Psoas muscle (tissue), 8 donors: ENCODE results near the gene CDK15. TPM values are rescaled to one million over a fixed set of nuclear protein-coding genes. Genes with fewer than 3 reads are reported as not detected.

ENCODE experiments used
- ATAC-seq, 4 donors: fragments of 200-7000 bp; cut with Tn5 transposase; one replicate each; pipeline ENCODE4 v1.9.1; 2020; ENCODE audit warnings: moderate library complexity in 3 of 4, mild to moderate bottlenecking in 2 of 4
- DNase-seq, 2 donors: peaks; one replicate each; pipeline ENCODE4 v3.0.0-alpha.2; 2020
- H3K27ac ChIP-seq: fragments of 200-600 bp; one replicate; pipeline ENCODE4 v1.8.0; 2022
- H3K27me3 ChIP-seq, 3 donors: fragments of 200-600 bp in 1 of 3; one replicate each; pipeline versions ENCODE4 v1.6.1 to v1.8.0; 2013 to 2022; ENCODE audit warnings: low read length in 2 of 3, mild to moderate bottlenecking in 2 of 3, moderate library complexity in 1 of 3; ENCODE audit not compliant: insufficient read depth in 3 of 3
- H3K36me3 ChIP-seq, 2 donors: fragments of 200-600 bp in 1 of 2; one replicate each; pipeline versions ENCODE4 v1.6.1 to v1.8.0; 2013 to 2022; ENCODE audit warnings: low read depth in 1 of 2, mild to moderate bottlenecking in 1 of 2, moderate library complexity in 1 of 2; ENCODE audit not compliant: insufficient read depth in 1 of 2
- H3K4me1 ChIP-seq: fragments of 200-600 bp; one replicate; pipeline ENCODE4 v1.8.0; 2022
- H3K4me3 ChIP-seq: fragments of 200-600 bp; one replicate; pipeline ENCODE4 v1.8.0; 2022; ENCODE audit warnings: mild to moderate bottlenecking
- H3K9me3 ChIP-seq: fragments of 200-600 bp; one replicate; pipeline ENCODE4 v1.8.0; 2022
- CTCF ChIP-seq: fragments of 200-600 bp; IDR thresholded peaks from one replicate; pipeline ENCODE4 v1.8.0; 2022; ENCODE audit warnings: antibody characterized with exemption
- WGBS, 3 donors: extraction: QIAGEN DNeasy Blood & Tissue Kit; methylation state at CpG; one replicate each; pipeline versions ENCODE4 v1.1.6 to v1.1.7; 2013; 5-methylcytosine and 5-hydroxymethylcytosine counted together
- intact Hi-C, 2 donors: fragments of 100-400 bp; cut with DNase I; formaldehyde crosslinking; loops; one replicate each; pipeline versions ENCODE4 v1.11.0 to v1.14.2; 2022
- polyA plus RNA-seq, 3 donors: library from polyadenylated mRNA; stranded (reverse); fragments of 200-250 nt; gene quantifications; one replicate each; pipeline ENCODE4 v1.2.3, GENCODE V29; 2013
- total RNA-seq, 4 donors: library from RNA; stranded (reverse); fragmentation: NEBNext Ultra II Directional in 2 of 4; extraction: Animal tissue kit (Norgen Biotek cat#: 25700) in 2 of 4; gene quantifications; one replicate each; pipeline versions ENCODE4 v1.2.1 to v1.2.4, GENCODE V29; 2021 to 2023
- donor health status: healthy with polysubstance abuse.
- donor health status: DM: no; HTN: no; CAD: no; lungs with moderate emphysema.
- donor health status: Bipolar disorder and iron deficiency.
- donor health status: healthy.
- donor health status: DM: yes; HTN: yes; CAD: no.
- donor health status: DM: no; HTN: no; CAD: no.
- donor health status: DM: no; HTN: no; CAD: no.
- donor health status: DM: yes; HTN: yes; CAD: no.

Gene CDK15
- total and polyA plus RNA-seq, 7 donors: 0.05 to 0.92 (median 0.31) TPM; not detected in 1

DNA sequence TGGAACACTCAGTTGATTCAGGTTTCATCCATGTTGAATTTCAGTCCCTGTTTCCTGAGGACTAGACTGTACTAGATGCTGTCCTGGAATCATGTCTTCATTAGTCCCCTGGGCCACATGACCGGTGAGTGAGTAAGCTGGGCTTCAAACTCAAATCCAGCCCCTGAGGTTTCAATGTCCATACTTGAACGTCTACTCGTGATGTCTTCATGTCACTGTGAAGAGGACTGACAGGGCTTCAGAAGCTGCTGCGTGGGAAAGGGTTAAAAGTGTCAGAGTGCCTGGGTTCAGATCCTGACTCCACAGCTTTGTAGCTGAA lies 101.2 kb downstream of the CDK15 start:
- no peaks in the 10 kb centered on the region for H3K4me1 ChIP-seq
- no peak for TF ChIP-seq CTCF
- no peak for DNase-seq
- H3K27me3 ChIP-seq: no peaks in the 10 kb centered on the region
- H3K4me3 ChIP-seq: no peak overlapping the region
- H3K27ac ChIP-seq: no peak overlapping the region
- no peak for ATAC-seq
- no peaks in the 10 kb centered on the region for H3K9me3 ChIP-seq
- no peaks in the 10 kb centered on the region for H3K36me3 ChIP-seq
- WGBS, 3 donors: 62 to 76% (median 72%) methylated on average over 4 of the region's 4 CpGs
- intact Hi-C loops: no loop called here

GRCh38 chr2:201908901-201909300 lies 102.6 kb downstream of the CDK15 start:
- H3K27ac ChIP-seq: no peak overlapping the region
- no peak for DNase-seq
- no peak for TF ChIP-seq CTCF
- H3K9me3 ChIP-seq: no peaks in the 10 kb centered on the region
- intact Hi-C loops: no loop called here
- no peaks in the 10 kb centered on the region for H3K36me3 ChIP-seq
- no peak for ATAC-seq
- no peaks in the 10 kb centered on the region for H3K4me1 ChIP-seq
- WGBS, 3 donors: 60 to 66% (median 62%) methylated on average over 2 of the region's 2 CpGs
- H3K4me3 ChIP-seq: no peak overlapping the region
- no peaks in the 10 kb centered on the region for H3K27me3 ChIP-seq

DNA sequence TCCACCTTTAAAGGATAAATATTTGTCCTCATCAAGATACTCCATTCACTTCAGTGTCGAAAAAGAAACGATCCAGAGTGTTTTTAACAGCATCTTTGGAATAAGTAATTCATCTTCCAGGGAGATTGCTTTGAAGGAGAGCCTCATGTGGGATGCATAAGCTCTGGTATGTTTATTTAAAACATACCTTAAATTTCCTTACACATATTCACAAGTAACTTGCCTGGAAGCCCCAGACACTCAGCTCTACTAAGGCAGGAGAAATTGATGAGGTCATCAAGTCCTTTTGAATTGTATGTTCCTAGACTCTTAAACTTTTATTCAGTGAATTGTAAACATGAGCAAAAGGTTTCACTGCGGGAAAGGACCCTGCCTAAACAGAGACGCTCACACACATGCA lies 103.0 kb downstream of the CDK15 start:
- Histone ChIP-seq H3K27ac (no peak overlapping the region), H3K4me3 (no peak overlapping the region), H3K9me3 (no peaks in the 10 kb centered on the region), H3K27me3 (no peaks in the 10 kb centered on the region), H3K36me3 (no peaks in the 10 kb centered on the region), H3K4me1 (no peaks in the 10 kb centered on the region)
- no peak for DNase-seq
- no peak for TF ChIP-seq CTCF
- ATAC-seq: no peak
- intact Hi-C loops: no loop called here
- 86 to 89% (median 86%) methylated on average over 4 of the region's 4 CpGs for WGBS, 3 donors

DNA sequence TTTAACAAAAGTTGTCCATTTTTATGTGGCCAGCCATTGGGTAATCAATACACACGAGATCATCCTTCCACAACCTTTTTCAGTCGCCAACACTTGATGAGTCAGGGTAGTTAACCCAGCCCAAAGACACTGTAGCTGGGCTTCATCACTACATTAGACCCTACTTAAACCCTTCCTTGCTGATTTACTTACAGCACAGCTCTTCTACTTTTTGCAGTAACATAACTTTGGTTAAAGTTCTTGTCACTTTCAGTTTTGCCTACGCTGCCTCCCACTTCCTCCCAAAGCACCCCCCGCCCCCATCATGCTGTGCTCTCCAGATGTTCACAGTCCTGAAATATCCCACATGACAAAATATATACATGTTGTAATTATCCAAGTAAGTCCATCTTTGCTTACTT lies 103.6 kb downstream of the CDK15 start:
- H3K27ac ChIP-seq: no peak overlapping the region

More for the DNA sequence above, 103.6 kb downstream of the CDK15 start:
- WGBS, 3 donors: 66 to 76% (median 69%) methylated on average over 4 of the region's 4 CpGs
- TF ChIP-seq CTCF: no peak
- ATAC-seq (no peak), DNase-seq (no peak)
- no peak overlapping the region for H3K4me3 ChIP-seq
- no peaks in the 10 kb centered on the region for H3K9me3 ChIP-seq
- intact Hi-C loops: no loop called here
- H3K4me1 ChIP-seq: no peaks in the 10 kb centered on the region
- H3K36me3 ChIP-seq: no peaks in the 10 kb centered on the region
- no peaks in the 10 kb centered on the region for H3K27me3 ChIP-seq
